Fibroblast of pulmonary artery (primary cell): Measurements from ENCODE around the gene VSIG10L2.

Experiments used
- DNase-seq: peaks from one replicate; pipeline ENCODE4 v3.0.0-alpha.2; 2010; ENCODE audit warnings: low read depth
- H3K4me3 ChIP-seq: replicated peaks from 2 replicates; pipeline ENCODE4 v1.5.1; 2011; ENCODE audit warnings: low read depth, mild to moderate bottlenecking, control low read depth, low read length, moderate library complexity
- TF ChIP-seq, protein P1 (sequence below): IDR thresholded peaks from 2 replicates; pipeline ENCODE4 v1.5.1; 2011; ENCODE audit warnings: mild to moderate bottlenecking, control low read depth, low read length, inconsistent platforms; ENCODE audit errors: missing control alignments

Gene VSIG10L2

DNA sequence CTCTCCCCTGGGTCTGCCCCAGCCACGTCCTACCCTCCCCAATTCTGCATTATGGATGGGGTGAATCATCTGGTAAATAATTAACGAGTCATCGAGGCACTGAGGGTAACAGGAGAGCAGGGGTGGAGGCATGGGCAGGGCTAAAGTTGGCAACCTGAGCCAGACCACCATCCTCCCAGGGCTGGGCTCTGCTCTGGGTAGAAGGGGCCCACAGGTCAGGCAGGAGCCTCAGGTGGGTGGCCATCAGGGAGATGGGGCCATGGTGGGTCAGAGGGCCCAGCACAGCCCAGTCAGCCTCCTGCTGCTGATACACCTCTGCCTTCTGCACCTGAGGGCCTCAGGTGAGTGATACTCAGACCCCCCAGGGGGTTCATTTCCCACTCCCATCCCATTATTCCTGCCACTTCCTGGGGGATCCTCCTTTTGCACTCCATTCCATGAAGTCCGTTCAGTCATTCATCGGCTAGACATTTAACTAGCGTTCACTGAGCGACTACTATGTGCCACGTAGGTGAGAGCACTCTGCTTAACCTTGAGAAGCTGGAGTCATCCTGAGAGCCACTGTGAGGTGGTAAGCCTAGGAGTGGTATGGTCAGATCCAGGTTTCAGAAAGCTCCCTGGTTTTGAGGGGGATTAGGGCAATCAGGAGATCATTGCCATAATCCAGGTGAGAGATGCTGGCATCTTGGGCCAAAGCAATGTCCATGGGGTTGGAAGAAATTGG lies at the start of gene VSIG10L2:
VSIG10L2 (plus strand) TSS at position 248 of the 724 bp plus-strand sequence; CDS start at position 260, 12 bp downstream.
- no peak for DNase-seq
- TF ChIP-seq, protein P1, sequence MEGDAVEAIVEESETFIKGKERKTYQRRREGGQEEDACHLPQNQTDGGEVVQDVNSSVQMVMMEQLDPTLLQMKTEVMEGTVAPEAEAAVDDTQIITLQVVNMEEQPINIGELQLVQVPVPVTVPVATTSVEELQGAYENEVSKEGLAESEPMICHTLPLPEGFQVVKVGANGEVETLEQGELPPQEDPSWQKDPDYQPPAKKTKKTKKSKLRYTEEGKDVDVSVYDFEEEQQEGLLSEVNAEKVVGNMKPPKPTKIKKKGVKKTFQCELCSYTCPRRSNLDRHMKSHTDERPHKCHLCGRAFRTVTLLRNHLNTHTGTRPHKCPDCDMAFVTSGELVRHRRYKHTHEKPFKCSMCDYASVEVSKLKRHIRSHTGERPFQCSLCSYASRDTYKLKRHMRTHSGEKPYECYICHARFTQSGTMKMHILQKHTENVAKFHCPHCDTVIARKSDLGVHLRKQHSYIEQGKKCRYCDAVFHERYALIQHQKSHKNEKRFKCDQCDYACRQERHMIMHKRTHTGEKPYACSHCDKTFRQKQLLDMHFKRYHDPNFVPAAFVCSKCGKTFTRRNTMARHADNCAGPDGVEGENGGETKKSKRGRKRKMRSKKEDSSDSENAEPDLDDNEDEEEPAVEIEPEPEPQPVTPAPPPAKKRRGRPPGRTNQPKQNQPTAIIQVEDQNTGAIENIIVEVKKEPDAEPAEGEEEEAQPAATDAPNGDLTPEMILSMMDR, result no peak
- no peak within 1 kb of the TSS for H3K4me3 ChIP-seq

DNA sequence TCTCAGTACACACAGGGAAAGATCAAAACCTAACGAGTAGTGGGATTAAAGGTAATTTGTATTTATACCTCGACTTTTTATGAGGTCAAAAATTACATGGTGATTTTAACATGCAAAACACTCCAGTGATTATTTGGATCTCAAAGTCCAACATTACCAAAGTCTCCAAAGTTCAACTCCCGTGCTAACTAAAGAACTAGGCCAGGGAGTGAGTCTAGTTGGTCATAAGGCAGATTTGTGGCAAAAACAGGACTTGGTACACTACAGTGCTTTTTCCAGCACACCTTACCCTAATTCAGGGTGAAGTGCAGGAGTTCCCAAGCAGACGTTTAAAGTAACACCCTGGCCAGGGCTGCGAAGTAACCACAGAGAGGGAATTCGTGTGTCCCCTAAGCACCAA lies 44.0 kb upstream of the VSIG10L2 start:
- H3K4me3 ChIP-seq, result peak overlapping the region; percentile 96
- TF ChIP-seq, protein P1, result no peak
- DNase-seq, result no peak

DNA sequence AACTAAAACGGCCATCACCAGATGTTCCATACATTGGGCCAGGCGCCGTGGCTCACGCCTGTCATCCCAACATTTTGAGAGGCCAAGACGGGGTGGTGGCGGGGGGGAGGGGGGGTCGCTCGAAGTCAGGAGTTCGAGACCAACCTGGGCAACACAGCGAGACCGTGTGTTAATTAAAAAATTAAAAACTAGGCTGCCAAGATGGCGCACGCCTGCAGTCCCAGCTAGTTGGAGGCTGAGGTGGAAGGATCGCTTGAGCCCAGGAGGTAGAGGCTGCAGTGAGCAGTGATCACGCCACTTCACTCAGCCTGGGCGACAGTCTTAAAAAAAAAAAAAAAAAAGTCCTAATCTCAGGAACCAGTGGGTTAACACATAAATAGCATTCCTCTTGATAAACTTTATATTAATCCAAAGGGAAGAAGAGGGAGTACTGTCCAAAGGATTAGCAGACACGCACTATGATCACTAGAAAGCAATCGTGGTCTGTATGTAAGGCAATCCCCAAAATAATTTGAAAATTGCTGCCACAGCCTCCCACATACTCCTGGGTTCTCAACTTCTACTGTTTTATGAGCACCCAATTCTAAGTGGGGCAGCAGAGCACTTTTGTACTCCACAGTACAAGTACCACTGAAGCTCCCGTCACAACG lies 43.4 kb upstream of the VSIG10L2 start:
- no peak for DNase-seq
- peak overlapping the region; percentile 96 for H3K4me3 ChIP-seq
- TF ChIP-seq, protein P1, result no peak

DNA sequence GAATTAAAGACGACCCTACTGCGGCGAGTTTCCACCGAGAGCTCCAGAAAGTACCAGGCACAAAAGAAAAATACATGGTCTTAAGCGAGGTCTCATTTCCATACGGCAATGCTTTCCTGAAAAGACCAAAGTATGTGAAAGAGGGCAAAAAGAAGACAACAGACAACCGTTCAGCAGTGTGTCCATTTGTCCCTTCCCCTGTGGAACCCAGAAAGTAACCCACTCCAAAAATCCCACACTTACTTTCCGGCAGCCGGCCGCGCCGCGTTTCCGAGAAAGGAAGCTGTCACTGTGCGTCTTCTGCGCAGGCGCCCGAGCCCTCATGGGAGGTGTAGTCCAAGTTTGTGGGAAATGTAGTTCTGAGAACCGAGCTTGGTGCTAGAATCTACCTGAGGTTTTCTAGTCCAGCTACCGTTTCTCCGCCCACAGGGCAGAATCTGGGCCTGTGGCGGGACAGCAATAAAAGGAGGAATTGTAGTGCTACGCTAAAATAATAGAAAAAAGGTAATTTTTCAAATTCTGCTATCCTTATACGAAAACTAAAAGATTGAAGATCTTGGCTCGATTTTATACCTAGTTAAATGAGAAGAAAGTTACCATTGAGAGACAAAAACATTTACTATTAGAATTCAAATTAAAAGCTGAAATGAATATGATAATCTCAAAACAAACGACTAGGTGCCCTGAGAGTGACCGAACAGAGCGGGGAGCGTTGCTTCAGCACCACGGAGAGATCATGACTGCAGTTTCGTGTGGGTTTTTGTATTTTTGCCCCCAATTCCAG lies 42.7 kb upstream of the VSIG10L2 start, which contains the start of gene PUS3:
PUS3 (minus strand) TSS at position 280 of the 784 bp plus-strand sequence. CDS start 6,922 bp downstream, outside the sequence.
- H3K4me3 ChIP-seq, result peak within 1 kb of the TSS; percentile 96
- TF ChIP-seq, protein P1, result no peak
- DNase-seq, result peak; percentile 86

DNA sequence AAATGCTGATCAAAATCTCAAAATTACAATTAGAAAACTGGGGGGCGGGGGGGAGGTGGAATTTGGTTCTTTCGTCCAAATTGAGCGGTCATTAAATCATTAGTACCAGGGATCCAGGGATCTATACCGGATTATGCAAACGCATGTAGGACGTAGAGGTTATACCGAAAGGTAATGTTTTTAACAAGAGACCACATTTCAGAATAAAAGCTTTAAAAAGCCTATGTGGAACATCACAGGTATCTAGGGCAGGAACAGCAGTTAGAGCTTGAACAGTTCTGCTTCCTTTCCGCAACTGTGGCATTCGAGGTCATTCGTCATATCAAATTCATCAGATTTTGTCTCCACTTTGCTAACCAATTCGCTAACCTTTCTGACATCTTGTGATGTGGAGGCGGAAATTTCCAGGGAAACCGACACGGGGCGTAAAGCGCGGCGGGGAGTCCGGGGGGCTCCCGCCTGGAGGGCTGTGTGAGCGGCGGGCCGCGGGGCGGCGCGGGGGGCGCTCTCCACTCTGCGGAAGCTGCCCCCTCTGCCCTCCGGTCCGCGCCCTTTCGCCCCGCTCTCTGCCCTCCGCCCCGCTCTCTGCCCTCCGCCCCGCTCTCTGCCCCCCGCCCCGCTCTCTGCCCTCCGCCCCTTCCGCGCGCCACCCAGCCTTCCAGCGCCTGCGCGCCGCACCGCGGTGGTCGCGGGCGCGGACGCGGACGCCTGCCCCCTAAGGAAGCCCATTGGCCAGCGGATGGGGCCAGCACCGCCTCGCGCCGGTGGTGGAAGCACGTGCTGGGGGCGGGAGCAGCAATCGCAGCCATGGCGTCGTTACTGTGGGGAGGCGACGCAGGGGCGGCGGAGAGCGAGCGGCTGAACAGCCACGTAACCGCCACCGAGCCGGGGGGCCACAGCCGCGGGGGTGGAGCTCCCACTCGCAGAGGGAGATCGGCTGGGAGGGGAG lies 41.9 kb upstream of the VSIG10L2 start, which contains the start of gene DDX25:
DDX25 (plus strand) TSS at position 798 of the 949 bp plus-strand sequence; CDS start at position 808, 10 bp downstream.
- peak within 1 kb of the TSS; percentile 96 for H3K4me3 ChIP-seq
- DNase-seq, result no peak
- TF ChIP-seq, protein P1, result no peak

DNA sequence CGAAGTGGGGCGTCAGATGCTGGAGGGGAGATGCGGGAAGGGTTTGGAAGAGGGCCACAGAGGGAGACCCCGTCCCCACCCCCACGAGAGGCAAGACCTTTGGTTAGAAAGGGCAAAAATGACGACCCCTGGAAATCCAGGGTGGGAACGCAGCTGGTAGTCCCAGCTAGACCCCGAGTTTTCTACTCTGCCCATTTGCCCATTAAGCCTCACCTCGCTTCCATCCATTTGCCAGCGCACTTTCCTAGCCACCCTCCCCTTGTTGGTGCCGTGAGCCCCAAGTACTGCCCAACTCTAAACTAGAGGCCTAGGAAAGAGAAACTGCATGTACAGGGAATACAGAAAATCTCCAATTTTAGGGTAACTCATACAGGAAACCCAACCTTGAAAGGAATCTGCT lies 41.2 kb upstream of the VSIG10L2 start:
- H3K4me3 ChIP-seq, result no peak overlapping the region
- no peak for DNase-seq
- TF ChIP-seq, protein P1, result no peak
